ENCODE data around the gene KLK6.

Gene KLK6

GRCh38 chr19:50968716-50969412, 527 bp downstream of the KLK6 start:
- TF ChIP-seq, protein P1, sequence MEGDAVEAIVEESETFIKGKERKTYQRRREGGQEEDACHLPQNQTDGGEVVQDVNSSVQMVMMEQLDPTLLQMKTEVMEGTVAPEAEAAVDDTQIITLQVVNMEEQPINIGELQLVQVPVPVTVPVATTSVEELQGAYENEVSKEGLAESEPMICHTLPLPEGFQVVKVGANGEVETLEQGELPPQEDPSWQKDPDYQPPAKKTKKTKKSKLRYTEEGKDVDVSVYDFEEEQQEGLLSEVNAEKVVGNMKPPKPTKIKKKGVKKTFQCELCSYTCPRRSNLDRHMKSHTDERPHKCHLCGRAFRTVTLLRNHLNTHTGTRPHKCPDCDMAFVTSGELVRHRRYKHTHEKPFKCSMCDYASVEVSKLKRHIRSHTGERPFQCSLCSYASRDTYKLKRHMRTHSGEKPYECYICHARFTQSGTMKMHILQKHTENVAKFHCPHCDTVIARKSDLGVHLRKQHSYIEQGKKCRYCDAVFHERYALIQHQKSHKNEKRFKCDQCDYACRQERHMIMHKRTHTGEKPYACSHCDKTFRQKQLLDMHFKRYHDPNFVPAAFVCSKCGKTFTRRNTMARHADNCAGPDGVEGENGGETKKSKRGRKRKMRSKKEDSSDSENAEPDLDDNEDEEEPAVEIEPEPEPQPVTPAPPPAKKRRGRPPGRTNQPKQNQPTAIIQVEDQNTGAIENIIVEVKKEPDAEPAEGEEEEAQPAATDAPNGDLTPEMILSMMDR (IDR thresholded peaks at IDR 0.05; ENCODE audit: low read depth, low read length, missing control alignments): no peak
- H3K36me3 ChIP-seq (replicated peaks): no peaks in the 10 kb centered on the region
- DNase-seq: no peak
- H3K27ac ChIP-seq: no peak overlapping the region
- in situ Hi-C loops (cut with HindIII; ENCODE audit: low pct_ligation_motif_present, low sequenced_read_pairs): no loop called here
- H3K27me3 ChIP-seq (replicated peaks): no peaks in the 10 kb centered on the region
- H3K4me3 ChIP-seq (ENCODE audit: low read depth, low read length): no peak overlapping the region

GRCh38 chr19:50967929-50968715, 1.3 kb downstream of the KLK6 start:
- Histone ChIP-seq H3K36me3 (replicated peaks) (no peaks in the 10 kb centered on the region), H3K27ac (no peak overlapping the region), H3K27me3 (replicated peaks) (no peaks in the 10 kb centered on the region), H3K4me3 (ENCODE audit: low read depth, low read length) (no peak overlapping the region)
- TF ChIP-seq, protein P1 (IDR thresholded peaks at IDR 0.05; ENCODE audit: low read depth, low read length, missing control alignments): no peak
- no peak for DNase-seq
- in situ Hi-C loops (cut with HindIII; ENCODE audit: low pct_ligation_motif_present, low sequenced_read_pairs): no loop called here

DNA sequence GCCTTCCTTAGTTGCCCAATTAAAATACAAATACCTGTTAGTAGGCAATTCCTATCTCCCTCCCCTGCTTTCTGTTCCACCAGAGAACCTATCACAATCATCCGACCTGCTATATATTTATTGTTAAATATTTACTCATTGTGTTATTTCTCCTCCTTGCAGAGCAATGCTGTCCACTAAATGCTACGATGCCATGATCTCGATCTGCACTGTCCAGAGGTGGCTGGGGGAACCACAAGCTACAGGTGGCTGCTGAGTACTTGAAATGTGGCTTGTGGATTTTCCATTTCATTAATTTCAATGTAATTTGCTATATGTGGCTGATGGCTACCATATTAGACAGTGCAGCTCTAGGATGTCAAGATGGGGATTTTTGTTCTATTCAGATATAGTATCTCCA, 5.1 kb downstream of the KLK6 start:
- TF ChIP-seq, protein P1 (IDR thresholded peaks at IDR 0.05; ENCODE audit: low read depth, low read length, missing control alignments): no peak
- H3K4me3 ChIP-seq (ENCODE audit: low read depth, low read length): no peak overlapping the region
- H3K27ac ChIP-seq: no peak overlapping the region
- H3K27me3 ChIP-seq (replicated peaks): no peaks in the 10 kb centered on the region
- DNase-seq: no peak
- in situ Hi-C loops (cut with HindIII; ENCODE audit: low pct_ligation_motif_present, low sequenced_read_pairs): no loop called here
- H3K36me3 ChIP-seq (replicated peaks): no peaks in the 10 kb centered on the region

DNA sequence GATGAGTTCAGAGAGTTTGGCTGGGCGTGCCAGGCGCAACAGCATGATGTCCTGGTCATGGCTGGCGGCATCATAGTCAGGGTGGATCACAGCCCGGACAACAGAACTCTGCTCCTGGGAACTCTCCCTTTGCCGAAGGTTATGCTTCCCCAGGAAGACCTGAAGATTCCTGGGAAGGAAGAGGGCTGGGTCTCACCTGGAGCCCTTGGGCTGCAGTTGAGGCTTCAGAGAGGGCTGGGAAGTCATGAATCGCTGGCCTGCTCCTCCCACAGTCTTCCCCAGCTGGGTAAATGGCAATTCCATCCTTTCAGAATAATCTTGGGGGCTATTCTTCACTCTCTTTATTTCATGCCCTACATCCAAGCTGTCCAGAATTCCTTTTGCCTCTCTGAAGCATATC, 6.0 kb downstream of the KLK6 start:
- in situ Hi-C loops (cut with HindIII; ENCODE audit: low pct_ligation_motif_present, low sequenced_read_pairs): no loop called here
- Histone ChIP-seq H3K36me3 (replicated peaks) (no peaks in the 10 kb centered on the region), H3K27ac (no peak overlapping the region), H3K27me3 (replicated peaks) (no peaks in the 10 kb centered on the region), H3K4me3 (ENCODE audit: low read depth, low read length) (no peak overlapping the region)
- no peak for DNase-seq
- TF ChIP-seq, protein P1 (IDR thresholded peaks at IDR 0.05; ENCODE audit: low read depth, low read length, missing control alignments): no peak

DNA sequence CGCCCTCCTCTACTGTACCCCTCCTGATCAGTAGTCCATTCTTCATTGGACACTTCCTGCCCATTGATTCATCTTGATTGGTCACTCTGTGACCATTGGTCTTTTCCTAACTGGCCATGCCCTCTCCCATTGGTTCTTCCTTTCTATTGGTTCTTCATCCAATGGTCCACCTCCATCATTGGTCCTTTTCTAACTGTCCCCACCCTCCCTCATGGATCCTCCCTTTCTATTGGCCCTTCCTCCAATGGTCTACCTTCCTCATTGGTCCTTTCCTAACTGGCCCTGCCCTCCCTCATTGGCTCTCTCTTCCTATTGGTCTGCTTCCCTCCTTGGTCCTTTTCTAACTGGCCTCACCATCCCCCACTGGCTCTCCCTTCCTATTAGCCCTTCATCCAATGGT, 7.1 kb downstream of the KLK6 start:
- H3K4me3 ChIP-seq (ENCODE audit: low read depth, low read length): no peak overlapping the region
- H3K27me3 ChIP-seq (replicated peaks): no peaks in the 10 kb centered on the region
- in situ Hi-C loops (cut with HindIII; ENCODE audit: low pct_ligation_motif_present, low sequenced_read_pairs): no loop called here
- no peak overlapping the region for H3K27ac ChIP-seq
- no peaks in the 10 kb centered on the region for H3K36me3 ChIP-seq (replicated peaks)
- DNase-seq: no peak
- TF ChIP-seq, protein P1 (IDR thresholded peaks at IDR 0.05; ENCODE audit: low read depth, low read length, missing control alignments): no peak

All from brain microvascular endothelial cell (primary cell).